K562 (cell line): ENCODE measurements around the gene C1QTNF2. TPM values are rescaled to one million over a fixed set of nuclear protein-coding genes. Genes with fewer than 3 reads are reported as not detected.

Source experiments
- ATAC-seq: fragments of 200-7000 bp; cut with Tn5 transposase; 3 replicates; pipeline ENCODE4 v1.9.1; 2020; ENCODE audit warnings: moderate library complexity
- BruUV-seq: library from RNA; stranded (reverse); fragments of 400-500 nt; replicated peaks from 2 replicates; lab custom pipeline; 2021; lab: Mats Ljungman, UMichigan
- CTCF ChIA-PET: fragments of 300-600 bp; formaldehyde crosslinking; extraction: SDS; loops from one replicate; lab custom pipeline; 2021; ENCODE audit warnings: low intra/inter-chr PET ratio; lab: Yijun Ruan, JAX
- POLR2A ChIA-PET: fragments of 300-600, 350-650 bp; sonication (Branson Sonifier 250); formaldehyde crosslinking; extraction: SDS; loops from one replicate; lab custom pipeline; 2021; ENCODE audit warnings: antibody characterized with exemption, inconsistent platforms; lab: Yijun Ruan, JAX
- DNase-seq, 4 experiments: peaks; one replicate each; pipeline versions ENCODE4 v3.0.0 to v3.0.0-alpha.2; 2011 to 2018; ENCODE audit warnings: low spot score in 3 of 4, mixed read lengths in 3 of 4; ENCODE audit errors: extremely low read depth in 1 of 4
- FAIRE-seq: peaks from 2 replicates; lab custom pipeline; 2011; peaks lifted over from hg19 to GRCh38; lab: Jason Lieb, UNC
- H2AFZ ChIP-seq: 2 replicates; pipeline ENCODE4 v1.6.0; 2011; ENCODE audit warnings: low read depth, low read length, control low read depth, inconsistent platforms
- H3K27ac ChIP-seq: fragments of 200-600 bp; 3 replicates; pipeline ENCODE4 v1.8.0; 2011; ENCODE audit warnings: low read depth, mild to moderate bottlenecking, control low read depth, inconsistent platforms, low read length, moderate library complexity, mixed read lengths; ENCODE audit errors: extremely low read depth
- H3K27me3 ChIP-seq, 2 experiments: fragments of 300-600 bp in 1 of 2; 2 replicates in 1 of 2; 3 replicates in 1 of 2; pipeline versions ENCODE4 v1.6.0 to v1.8.0; 2011; ENCODE audit warnings: inconsistent platforms in 2 of 2, low read length in 2 of 2, mild to moderate bottlenecking in 1 of 2, mixed read lengths in 1 of 2, moderate library complexity in 1 of 2; ENCODE audit not compliant: control insufficient read depth in 2 of 2, insufficient read depth in 2 of 2
- H3K36me3 ChIP-seq: fragments of 300-600 bp; 3 replicates; pipeline ENCODE4 v1.8.0; 2011; ENCODE audit warnings: mild to moderate bottlenecking, low read length, inconsistent platforms; ENCODE audit not compliant: control insufficient read depth, insufficient read depth
- H3K4me1 ChIP-seq, 2 experiments: fragments of 200-600 bp in 1 of 2; replicated peaks in 1 of 2; 2 replicates in 1 of 2; 3 replicates in 1 of 2; pipeline versions ENCODE4 v1.5.1 to v1.8.0; 2011; ENCODE audit warnings: inconsistent platforms in 2 of 2, low read length in 2 of 2, mild to moderate bottlenecking in 1 of 2, mixed read lengths in 1 of 2, moderate library complexity in 1 of 2; ENCODE audit not compliant: control insufficient read depth in 2 of 2, insufficient read depth in 2 of 2
- H3K4me2 ChIP-seq: 2 replicates; pipeline ENCODE4 v1.6.1; 2011; ENCODE audit warnings: low read length, control low read depth, inconsistent platforms, mixed read lengths; ENCODE audit not compliant: insufficient read depth
- H3K4me3 ChIP-seq: fragments of 200-600 bp; sonication (generic), shearing (Covaris generic); 2 replicates; pipeline ENCODE4 v1.5.1; 2016; ENCODE audit warnings: control low read depth, inconsistent platforms
- H3K79me2 ChIP-seq: fragments of 200-600 bp; 3 replicates; pipeline ENCODE4 v1.8.0; 2011; ENCODE audit warnings: low read length, inconsistent platforms; ENCODE audit not compliant: control insufficient read depth, insufficient read depth
- H3K9ac ChIP-seq, 2 experiments: 2 replicates each; pipeline versions ENCODE4 v1.6.0 to v1.6.1; 2011; ENCODE audit warnings: low read depth in 2 of 2, low read length in 2 of 2, control low read depth in 1 of 2, inconsistent platforms in 1 of 2, mild to moderate bottlenecking in 1 of 2, mixed read lengths in 1 of 2; ENCODE audit not compliant: insufficient read depth in 1 of 2
- H3K9me1 ChIP-seq: one replicate; pipeline ENCODE4 v1.6.0; 2011; ENCODE audit warnings: inconsistent platforms, mild to moderate bottlenecking, low read length, moderate library complexity; ENCODE audit not compliant: control insufficient read depth, insufficient read depth
- H3K9me3 ChIP-seq: replicated peaks from 2 replicates; pipeline ENCODE4 v1.5.1; 2011; ENCODE audit warnings: low read depth, low read length, inconsistent platforms; ENCODE audit not compliant: control insufficient read depth, insufficient read depth
- H4K20me1 ChIP-seq: replicated peaks from 2 replicates; pipeline ENCODE4 v1.6.1; 2011; ENCODE audit warnings: low read length, inconsistent platforms, mixed read lengths; ENCODE audit not compliant: control insufficient read depth, insufficient read depth
- TSC22D4 ChIP-seq: fragments of 450-650 bp; IDR thresholded peaks from 2 replicates; pipeline ENCODE4 v1.6.1; 2016; ENCODE audit warnings: missing genetic modification characterization, missing biosample characterization, control low read depth
- XRCC5 ChIP-seq: fragments of 200-400 bp; formaldehyde crosslinking; IDR thresholded peaks from 2 replicates; pipeline ENCODE4 v1.6.1; 2017; ENCODE audit warnings: low read depth, mild to moderate bottlenecking, low read length
- WGBS: fragments of 100-300 bp; shearing (Covaris generic); methylation state at CpG from one replicate; pipeline ENCODE4 v1.1.6; 2016; ENCODE audit warnings: low coverage, mixed read lengths; ENCODE audit not compliant: insufficient coverage; ENCODE audit errors: missing lambda C conversion rate; 5-methylcytosine and 5-hydroxymethylcytosine counted together
- in situ Hi-C: fragments of 300-500 bp; cut with MboI; formaldehyde crosslinking; loops from 4 replicates; pipeline ENCODE4 v1.15.0; 2018; ENCODE audit warnings: inconsistent platforms, mixed read lengths
- intact Hi-C: fragments of 100-400 bp; cut with micrococcal nuclease; formaldehyde crosslinking; loops from 2 replicates; pipeline ENCODE4 v1.14.2; 2022
- polyA plus RNA-seq, 8 experiments: library from polyadenylated mRNA; depleted of rRNA in 4 of 8; stranded (reverse) in 5 of 8; unstranded in 3 of 8; fragments of >200 nt; fragmentation: Nextera tagmentation in 2 of 8; fragmentation: Illumina TruSeq in 1 of 8; extraction: Ambion mirVana in 2 of 8; extraction: Trizol in 1 of 8; gene quantifications; 2 replicates each; pipeline versions ENCODE4 v1.2.1 to v1.2.3, GENCODE V29; 2011 to 2014; ENCODE audit warnings: inconsistent platforms in 1 of 8, missing spikeins in 1 of 8
- total RNA-seq, 7 experiments: library from RNA; depleted of rRNA in 6 of 7; stranded (reverse); fragments of >200 nt in 6 of 7; fragmentation: Illumina TruSeq in 2 of 7; extraction: Trizol in 2 of 7; gene quantifications; 2 replicates each; pipeline versions ENCODE4 v1.2.1 to v1.2.3, GENCODE V29; 2011 to 2021; ENCODE audit warnings: low replicate concordance in 1 of 7
- TF ChIP-seq, protein P1 (sequence below), 2 experiments: fragments of 450-650 bp in 1 of 2; sonication (generic) in 1 of 2; formaldehyde crosslinking; conservative IDR thresholded peaks; 2 replicates each; pipeline versions ENCODE4 v1.4.0 to v1.8.1; 2020 to 2022; ENCODE audit warnings: mild to moderate bottlenecking in 1 of 2, missing genetic modification reagents in 1 of 2
- TF ChIP-seq, protein P2 (sequence below): sonication (generic); IDR thresholded peaks from 2 replicates; pipeline ENCODE4 v1.6.1; 2016

C1QTNF2 gene
- total and polyA plus RNA-seq, 9 of the 15 experiments (the other 6 are each of a cell fraction or from before 2014, with no cell fraction given) = not detected

DNA sequence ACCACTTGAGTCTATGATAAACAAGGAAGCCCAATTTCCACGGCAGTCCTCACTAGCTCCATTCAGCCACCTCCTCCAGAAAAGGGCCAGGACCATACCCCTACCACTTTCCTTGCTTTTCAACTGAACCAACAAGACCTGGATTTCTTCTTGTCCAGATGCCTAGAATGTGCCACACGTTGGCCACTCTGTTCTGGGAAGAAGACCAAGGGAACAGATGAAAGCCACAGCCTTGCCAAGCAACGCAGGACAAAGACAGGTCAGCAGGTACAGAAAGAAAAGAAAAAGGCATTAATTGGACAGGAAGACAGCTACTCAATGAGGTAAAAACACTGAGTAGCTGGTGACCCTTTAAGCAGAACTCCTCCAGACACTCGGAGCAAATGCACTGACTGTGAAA, 60.3 kb downstream of the C1QTNF2 start:
- Histone ChIP-seq H2AFZ (no peak overlapping the region), H3K4me1 (peaks cover 0 to 14% of the 10 kb centered on the region in 2 experiments; a peak in 2 of 5 replicates), H3K36me3 (no peaks in the 10 kb centered on the region), H3K4me2 (no peak overlapping the region), H3K4me3 (no peak overlapping the region), H4K20me1 (no peaks in the 10 kb centered on the region), H3K79me2 (no peaks in the 10 kb centered on the region), H3K9me3 (no peaks in the 10 kb centered on the region), H3K27ac (no peak overlapping the region), H3K9me1 (no peaks in the 10 kb centered on the region), H3K9ac (no peak overlapping the region), H3K27me3 (peaks cover 53 to 71% of the 10 kb centered on the region in 2 experiments)
- FAIRE-seq = no peak
- in situ Hi-C loops = no loop called here
- no peak for DNase-seq
- CTCF ChIA-PET = no interaction called here
- POLR2A ChIA-PET = interaction anchor here (0.6 kb wide), 1 partner anchor 19 kb away, joined by 4 read pairs; no protein-coding TSS in a partner anchor
- no TSS peak for BruUV-seq
- TF ChIP-seq XRCC5 = no peak
- TF ChIP-seq, protein P1, sequence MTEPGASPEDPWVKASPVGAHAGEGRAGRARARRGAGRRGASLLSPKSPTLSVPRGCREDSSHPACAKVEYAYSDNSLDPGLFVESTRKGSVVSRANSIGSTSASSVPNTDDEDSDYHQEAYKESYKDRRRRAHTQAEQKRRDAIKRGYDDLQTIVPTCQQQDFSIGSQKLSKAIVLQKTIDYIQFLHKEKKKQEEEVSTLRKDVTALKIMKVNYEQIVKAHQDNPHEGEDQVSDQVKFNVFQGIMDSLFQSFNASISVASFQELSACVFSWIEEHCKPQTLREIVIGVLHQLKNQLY (CRISPR knock-in tag; conservative IDR thresholded peaks at IDR 0.05) = no peak
- intact Hi-C loops = no loop called here
- WGBS = 0% methylated on average over 4 of the region's 4 CpGs
- no peak for ATAC-seq

DNA sequence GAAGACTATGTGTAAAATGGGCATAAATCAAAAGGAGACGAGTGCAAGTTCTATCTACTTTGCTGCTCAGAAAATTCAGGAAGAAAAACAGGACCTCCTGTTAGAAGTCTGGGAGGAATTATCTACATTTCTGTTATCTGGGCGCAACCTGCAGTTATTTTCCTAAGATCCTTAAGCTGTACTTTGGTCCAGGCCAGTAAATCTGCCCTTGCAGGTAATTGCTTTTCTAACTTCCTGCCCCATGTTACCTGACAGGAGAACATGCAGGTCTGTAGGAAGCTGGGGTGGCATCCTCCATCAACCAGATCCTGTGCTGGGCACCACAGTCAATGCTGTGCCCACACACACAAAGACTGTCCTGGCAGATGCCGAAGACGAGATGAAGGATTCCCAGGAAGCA, 63.7 kb downstream of the C1QTNF2 start:
- Histone ChIP-seq H3K79me2 (no peaks in the 10 kb centered on the region), H3K9me3 (no peaks in the 10 kb centered on the region), H3K36me3 (no peaks in the 10 kb centered on the region), H3K27ac (no peak overlapping the region), H4K20me1 (0 out of 2 replicates have a peak, but pooled peaks cover 6% of the 10 kb centered on the region), H3K9ac (no peak overlapping the region), H3K4me1 (peaks cover 0 to 2% of the 10 kb centered on the region in 2 experiments; a peak in 2 of 5 replicates), H3K4me2 (no peak overlapping the region), H3K4me3 (no peak overlapping the region), H3K27me3 (peaks cover 45 to 61% of the 10 kb centered on the region in 2 experiments), H2AFZ (no peak overlapping the region), H3K9me1 (no peaks in the 10 kb centered on the region)
- CTCF ChIA-PET = no interaction called here
- no peak for TF ChIP-seq TSC22D4 (tag)
- TF ChIP-seq, protein P2, sequence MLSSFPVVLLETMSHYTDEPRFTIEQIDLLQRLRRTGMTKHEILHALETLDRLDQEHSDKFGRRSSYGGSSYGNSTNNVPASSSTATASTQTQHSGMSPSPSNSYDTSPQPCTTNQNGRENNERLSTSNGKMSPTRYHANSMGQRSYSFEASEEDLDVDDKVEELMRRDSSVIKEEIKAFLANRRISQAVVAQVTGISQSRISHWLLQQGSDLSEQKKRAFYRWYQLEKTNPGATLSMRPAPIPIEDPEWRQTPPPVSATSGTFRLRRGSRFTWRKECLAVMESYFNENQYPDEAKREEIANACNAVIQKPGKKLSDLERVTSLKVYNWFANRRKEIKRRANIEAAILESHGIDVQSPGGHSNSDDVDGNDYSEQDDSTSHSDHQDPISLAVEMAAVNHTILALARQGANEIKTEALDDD = no peak
- POLR2A ChIA-PET = interaction anchor here (0.6 kb wide), 1 partner anchor 27 kb away, joined by 4 read pairs; no protein-coding TSS in a partner anchor
- DNase-seq (no peak), FAIRE-seq (no peak), ATAC-seq (no peak)
- WGBS = 0% methylated on average over 4 of the region's 4 CpGs
- BruUV-seq = no TSS peak
- in situ Hi-C loops = no loop called here
- intact Hi-C loops = no loop called here
